Activated gamma-delta T cell treated with anti-CD3 and anti-CD28 coated beads, Interleukin-2, amount 50 U/mL, for 16 hours (primary cell): ENCODE measurements around the gene FOXA2.
"Not testable (repeated sequence)": the region's sequence is repeated elsewhere in the genome, so short reads cannot be mapped to it uniquely, and the experiment has no call there.

ENCODE experiments used
- DNase-seq: peaks from one replicate; pipeline ENCODE4 v3.0.0-alpha.2; 2020; ENCODE audit warnings: low read depth

Gene FOXA2

DNA sequence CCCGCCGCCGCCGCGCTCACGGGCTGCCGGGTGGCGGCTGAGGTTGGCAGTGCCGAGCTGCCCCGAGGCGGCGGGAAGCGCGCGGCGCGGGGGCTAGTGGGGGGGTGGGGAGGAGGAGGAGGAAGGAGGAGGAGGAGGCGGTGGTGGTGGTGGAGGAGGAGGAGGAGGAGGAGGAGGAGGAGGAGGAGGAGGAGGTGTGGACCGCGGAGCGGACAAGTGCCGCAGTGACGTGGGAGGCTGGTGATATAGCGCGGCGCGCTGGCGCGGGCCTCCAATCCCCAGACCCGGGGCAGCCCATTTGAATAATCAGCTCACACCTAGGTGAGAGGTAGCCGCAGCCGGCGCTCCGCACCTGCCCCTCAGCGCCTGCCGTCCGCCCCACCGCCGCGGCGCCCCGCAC is at the start of gene FOXA2:
FOXA2 (minus strand) TSS at position 51 of the 400 bp plus-strand sequence. CDS start 294 bp downstream, outside the sequence.
- no peak for DNase-seq

DNA sequence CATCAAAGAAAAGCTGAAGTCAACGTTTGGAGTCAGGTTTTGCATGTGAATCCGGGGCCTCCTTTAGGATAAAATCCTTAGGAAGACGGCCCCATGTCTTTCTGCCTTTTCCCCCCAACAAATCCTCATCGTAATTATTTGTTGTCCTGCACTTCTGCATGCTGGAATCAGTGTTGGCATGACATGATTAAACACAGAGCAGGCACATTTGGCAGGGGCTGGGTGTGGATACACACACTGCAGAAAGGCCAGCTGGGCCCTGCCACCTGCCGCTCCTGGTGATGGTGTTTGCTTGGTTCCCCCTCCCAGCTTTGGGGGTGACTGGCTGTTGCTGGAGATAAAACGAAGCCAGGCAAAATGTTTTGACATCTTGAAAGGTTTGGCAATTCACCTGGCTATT is 46.3 kb upstream of the FOXA2 start:
- DNase-seq, result no peak

DNA sequence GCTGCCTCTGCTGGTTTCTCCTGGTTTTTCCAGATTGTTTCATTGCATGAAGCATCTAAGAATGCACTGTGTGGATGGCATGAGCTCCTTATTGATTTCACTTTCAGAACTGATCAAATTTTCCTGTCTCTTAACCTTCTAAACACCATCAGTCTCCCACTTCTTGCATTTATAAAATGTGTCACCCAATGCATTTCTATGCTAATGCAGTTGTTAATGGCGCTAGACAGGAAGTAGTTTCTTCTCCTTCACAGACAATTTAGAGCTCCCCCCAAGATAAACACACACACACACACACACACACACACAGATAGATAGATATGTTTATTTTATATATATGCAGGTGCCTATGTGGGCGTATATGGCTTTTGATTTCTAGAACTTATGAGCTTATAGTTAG is 45.6 kb upstream of the FOXA2 start:
- no peak for DNase-seq

DNA sequence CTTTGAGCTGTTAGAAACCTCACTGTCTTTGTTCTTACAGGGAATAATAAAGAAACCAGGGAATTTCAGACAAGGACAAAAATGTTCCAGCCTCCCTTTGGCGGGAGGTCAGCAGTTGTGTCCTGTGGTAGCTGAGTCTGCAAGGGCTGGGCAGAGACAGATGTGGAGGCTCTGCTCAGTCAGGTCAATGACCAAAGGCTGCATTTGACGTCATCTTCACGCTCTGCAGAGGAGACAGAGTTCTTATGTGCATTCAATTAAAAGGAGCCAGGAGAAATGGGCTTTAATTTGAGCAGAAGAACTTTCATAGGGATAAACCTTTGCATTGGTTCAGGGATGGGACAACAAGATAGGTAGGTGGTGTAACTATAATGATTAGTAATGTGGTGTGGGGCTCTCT is 45.1 kb upstream of the FOXA2 start:
- DNase-seq, result no peak

DNA sequence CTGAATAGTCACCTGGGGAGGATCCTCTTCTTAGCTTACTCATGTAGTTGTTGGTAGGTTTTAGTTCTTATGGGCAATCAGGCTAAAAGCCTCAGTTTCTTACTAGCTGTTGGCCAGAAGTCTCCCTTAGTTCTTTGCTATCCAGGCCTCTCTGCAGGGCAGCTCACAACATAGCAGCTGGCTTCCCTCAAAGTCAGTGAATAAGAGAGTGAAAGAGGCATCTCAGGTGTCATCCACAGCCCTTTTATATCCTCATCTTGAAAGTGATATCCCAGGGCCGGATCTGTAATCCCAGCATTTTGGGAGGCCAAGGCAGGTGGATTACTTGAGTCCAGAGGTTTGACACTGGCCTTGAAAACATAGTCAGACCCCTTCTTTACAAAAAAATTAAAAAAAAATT is 42.1 kb upstream of the FOXA2 start:
- DNase-seq, result no peak

DNA sequence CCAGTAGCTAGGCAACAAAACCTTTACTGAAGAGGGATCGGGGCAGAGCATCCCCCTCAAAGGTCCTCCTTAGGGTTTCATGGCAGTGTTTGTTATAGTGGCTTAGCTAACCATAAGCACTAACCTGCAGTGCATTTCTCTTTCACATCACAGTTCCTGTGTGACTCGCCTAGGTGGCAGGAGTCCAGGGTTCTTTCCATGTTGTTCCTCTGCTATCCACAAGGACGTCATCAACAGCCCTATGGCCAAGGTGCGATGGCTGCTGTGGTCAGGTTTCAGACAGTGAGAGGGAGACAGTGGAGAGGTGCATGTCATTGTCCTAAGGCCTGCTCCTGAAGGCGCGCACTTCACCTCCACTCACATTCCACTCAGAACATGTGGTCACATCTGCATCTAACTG is 38.8 kb upstream of the FOXA2 start:
- DNase-seq, result no peak

DNA sequence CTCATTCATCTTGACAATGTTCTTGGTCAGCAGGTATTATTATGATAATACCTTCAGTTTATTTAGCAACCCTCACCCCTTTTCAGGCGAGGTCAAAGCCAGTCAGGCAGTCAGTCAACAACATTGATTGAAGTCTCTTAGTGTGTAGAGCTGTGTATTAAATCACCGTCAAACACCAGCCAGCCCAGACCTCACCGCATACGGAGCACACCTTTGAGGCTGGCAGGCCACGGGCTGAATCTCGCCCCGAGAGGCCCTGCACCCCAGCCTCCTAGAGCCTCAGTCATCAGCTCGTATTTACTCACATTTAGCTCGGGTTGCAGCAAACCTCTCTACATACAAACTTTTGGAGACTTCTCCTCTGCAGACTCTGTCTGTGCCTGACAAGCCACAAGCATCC is 36.0 kb upstream of the FOXA2 start:
- no peak for DNase-seq

DNA sequence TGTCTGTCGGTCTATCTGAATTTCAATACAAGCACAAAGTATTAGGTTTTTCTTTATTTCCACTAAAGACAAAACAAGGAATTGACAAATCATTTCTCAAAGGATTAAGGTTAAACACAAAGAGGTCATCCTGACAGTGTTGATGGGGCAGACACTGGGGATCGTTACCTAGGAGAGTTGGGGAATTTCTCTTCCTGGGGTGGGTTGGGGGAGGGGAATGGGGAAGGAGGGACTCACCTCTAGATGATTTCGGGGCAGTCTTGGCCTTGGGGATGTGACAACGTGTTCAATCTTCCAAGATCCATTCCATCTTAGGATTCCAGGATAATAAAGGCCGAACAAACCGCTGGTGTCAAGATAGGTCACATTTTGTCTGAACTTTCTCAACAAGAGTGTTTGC is 35.4 kb upstream of the FOXA2 start:
- no peak for DNase-seq

DNA sequence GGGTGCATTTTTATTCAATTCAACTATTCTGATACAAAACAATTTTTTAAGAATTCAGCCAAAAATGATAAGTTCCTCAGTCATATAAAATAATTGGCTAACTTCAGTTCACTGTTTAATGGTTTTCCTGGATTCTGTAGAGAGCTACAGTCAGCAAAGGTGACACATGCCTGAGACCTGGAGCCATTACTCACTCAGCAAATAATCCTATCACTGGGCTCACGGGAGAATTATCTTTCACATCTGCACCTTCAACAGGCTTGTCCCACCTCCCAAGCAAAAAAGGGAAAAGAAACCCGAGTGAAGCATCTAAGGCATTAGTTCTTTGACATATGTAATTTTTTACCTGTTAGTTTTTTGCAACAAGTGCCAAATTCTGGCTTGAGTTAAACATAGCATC is 34.9 kb upstream of the FOXA2 start:
- no peak for DNase-seq

DNA sequence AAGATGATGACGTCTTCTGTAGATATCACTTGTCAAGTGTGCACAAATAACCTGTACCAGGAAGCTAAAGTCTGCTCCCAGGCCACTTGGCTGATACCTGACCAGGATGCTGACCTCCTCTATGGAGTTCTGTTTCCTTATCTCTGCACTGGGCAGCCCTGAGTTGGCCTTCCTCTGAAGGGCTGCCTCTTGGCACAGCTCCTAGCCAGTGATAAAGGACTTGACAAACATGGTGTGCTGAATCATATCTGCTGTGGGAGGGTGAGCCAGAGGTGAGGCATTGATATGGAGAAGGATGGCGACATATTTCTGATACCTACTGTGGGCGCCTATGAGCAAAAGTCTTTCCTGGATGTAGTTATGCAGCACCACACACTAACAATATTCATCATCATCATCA is 32.8 kb upstream of the FOXA2 start:
- DNase-seq, result no peak

DNA sequence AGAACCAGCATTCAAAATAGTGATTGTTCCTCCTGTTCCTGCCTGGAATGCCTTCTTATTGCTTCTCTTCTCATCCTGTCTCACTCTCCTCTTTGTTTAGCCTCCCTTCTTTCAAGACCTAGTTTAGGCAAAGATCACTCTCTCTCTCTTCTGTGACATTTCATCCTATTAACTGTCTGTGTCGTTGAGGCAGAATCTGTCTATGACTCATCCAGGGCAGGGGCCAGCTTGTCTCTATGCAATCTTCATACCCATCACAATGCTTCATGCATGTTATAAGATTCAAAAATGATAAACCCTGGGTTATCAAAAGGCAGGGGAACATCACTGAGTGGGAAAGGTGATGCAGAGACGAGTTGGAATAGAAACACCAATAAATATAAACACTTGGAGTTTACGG is 32.2 kb upstream of the FOXA2 start:
- no peak for DNase-seq

DNA sequence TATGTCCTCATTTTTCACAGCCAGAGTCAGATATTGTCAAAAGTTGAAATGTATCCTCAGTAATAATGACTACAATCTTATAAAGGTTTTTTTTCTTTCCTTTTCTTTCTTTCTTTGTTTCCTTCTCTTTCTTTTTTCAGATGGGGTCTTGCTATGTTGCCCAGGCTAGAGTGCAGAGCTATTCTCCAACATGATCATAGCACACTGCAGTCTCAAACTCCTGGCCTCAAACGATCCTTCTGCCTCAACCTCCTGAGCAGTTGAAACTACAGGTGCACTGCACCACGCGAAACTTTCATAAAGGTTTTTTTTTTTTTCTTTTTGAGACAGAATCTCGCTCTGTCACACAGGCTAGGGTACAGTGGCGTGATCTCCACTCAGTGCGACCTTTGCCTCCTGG is 31.1 kb upstream of the FOXA2 start:
- DNase-seq, result no peak

DNA sequence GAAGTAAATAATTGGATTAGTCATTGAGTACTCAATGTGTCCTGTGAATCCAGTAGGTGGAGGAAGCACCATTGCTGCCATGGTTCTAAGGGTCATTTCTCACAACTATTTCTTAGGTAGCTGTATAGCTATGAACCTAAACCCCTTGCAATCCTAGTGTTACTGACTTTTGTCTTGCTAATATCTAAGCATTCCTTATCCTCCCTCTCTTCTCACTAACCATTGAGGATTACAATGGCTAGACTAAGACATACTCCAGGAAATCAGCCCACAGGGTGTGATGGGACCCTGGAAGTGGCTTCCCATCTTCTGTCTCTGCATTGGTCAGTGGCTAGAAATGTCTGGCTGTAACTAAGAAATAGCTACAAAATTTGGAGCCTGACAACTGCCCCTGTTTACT is 27.3 kb upstream of the FOXA2 start:
- DNase-seq, result no peak

DNA sequence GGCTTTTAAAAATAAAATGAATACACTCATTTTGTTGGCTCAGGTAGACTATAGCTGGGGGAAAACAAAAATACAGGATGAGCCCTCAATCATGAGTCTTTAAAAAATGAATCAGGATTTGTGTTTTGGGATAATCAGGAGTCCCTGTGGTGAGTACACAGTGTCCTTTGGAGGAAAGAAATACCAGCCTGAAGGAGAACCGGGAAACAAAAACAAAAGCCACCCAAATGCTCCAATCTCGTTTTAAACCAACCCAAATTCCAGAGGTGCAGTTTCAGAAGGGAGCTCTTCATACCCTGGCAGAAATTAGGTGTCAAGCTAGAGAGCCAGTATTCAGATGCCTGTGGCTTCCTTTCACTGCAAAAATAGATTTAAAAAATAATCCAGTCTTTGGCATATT is 23.3 kb upstream of the FOXA2 start:
- no peak for DNase-seq

DNA sequence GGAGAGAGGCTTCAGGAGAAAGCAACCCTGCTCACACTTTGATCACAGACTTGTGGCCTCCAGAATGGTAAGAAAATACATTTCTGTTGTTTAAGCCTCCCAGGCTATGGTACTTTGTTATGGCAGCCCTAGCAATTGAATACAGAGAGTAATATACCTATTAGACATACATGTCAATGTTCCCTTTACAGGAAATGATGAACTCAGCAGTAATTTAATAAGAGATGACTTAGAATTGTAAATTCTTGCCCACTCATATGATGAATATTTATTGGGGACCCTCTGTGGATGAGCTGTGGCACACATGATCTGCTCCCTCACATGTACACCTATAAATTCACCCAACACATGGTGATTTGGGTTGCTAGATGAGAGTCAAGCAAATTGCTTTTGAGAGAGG is 20.4 kb upstream of the FOXA2 start:
- DNase-seq, result no peak

DNA sequence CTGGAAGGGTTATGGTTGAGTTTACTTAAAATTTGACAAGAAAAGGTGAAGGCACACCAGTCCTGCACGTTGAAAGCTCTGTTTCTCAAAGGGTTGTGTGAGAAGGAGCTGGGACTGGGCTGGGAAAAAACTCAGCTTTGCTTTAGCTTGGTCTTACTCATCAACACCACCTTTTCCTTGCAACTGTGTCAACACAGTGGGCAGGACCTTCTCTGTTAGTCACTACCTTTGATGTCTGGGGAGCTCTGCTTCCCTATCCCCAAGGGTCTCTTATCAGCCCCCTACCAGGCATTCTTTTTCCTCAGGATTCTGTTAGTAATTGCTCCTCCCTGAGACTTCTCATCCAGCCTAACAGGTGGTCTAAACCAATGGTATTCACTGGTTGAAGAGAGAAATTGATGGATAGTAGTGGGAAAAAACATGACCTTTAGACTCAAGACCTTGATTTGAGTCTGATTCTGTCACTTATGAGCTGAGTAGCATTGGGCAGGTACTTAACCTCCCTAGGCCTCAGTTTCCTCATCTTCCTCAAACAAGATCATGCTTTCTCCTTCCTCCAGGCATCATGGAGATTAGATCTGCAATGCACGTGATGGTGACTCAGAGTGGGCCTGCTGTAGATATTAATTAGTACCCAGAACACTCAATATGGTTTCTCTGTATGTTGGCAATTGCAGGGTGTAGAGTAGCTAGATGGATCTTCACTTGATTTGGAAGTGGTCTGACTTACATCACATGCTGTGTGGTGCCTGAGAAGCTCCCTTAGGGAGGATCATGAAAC is 17.2 kb upstream of the FOXA2 start:
- no peak for DNase-seq

DNA sequence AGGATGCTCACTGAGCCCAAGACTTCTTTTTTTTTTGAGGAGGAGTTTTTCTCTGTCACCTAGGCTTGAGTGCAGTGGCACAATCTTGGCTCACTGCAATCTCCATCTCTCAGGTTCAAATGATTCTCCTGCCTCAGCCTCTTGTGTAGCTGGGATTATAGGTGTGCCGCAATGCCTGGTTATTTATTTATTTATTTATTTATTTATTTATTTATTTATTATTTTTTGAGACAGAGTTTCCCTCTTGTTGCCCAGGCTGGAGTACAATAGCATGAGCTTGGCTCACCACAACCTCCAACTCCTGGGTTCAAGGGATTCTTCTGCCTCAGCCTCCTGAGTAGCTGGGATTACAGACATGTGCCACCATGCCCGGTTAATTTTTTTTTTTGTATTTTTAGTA is 14.9 kb upstream of the FOXA2 start:
- DNase-seq, result not testable (repeated sequence)

DNA sequence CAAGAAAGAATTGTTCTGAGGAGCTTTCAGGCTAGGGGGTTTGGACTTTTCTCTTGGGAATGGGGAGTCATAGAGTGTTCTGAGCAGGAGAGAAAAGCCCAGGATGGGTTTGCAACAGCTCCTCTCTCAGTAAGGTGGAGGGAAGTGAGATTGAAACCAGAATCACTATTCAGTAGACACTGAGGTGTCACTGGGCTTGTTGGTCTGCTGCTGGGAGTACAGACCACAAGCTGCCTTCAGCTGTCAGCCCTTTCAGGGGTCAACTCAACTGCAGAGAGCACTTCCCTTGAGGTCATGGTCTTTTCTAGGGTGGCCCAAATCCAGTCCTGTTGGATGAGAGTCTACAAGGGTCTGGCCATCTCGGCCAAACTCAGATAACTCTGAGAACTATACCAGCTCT is 12.9 kb upstream of the FOXA2 start:
- no peak for DNase-seq

DNA sequence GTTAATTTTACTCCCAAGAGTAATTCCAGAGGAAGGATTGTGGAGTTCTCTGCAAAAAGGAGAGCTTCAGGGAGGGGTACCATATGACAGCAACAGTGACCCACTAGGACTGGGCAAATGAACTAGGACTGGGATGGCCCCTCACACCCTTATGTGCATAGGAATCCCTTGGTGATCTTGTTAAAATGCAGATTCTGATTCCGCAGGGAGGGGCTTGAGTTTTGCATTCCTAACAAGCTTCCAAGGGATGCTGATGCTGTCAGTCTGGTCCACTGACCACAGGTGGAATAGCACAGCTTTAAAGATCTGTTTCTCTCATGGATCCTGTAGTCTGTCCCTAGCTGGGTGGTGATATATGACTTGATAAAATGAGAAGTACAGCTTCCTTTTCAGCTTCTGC is 6.3 kb upstream of the FOXA2 start:
- DNase-seq, result no peak

DNA sequence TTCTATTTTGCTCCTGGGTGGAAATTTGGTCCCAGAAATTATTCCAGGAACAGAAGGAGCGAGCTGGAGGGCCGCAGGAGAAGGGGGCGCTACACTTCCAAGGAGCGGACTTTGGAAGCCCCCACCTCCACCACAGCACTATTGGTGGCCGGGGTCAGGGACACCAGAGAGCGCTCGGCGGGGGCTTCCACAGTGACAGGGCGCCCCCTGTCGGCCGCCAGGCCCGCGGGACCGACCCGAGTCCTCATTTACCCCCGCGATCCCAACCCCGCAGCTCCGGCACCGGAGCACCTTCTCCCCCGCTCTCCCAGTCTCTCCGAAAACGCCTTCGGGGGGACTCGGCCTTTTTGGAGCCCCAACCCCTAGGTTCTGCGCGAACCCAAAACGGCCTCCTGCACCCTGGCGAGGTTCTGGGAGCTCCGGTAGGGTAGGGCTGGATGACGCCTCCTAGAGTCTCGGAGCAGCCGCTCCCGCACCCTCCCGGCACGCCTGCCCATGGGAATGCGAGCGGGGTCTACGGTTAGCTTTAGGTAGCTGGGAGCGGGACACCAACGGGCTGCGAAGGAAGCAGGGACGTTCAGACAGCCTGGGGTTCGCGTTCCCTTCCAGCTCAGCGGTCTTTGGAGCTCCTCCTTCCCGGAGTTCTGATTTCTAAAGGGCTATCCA is 2.4 kb upstream of the FOXA2 start:
- no peak for DNase-seq

DNA sequence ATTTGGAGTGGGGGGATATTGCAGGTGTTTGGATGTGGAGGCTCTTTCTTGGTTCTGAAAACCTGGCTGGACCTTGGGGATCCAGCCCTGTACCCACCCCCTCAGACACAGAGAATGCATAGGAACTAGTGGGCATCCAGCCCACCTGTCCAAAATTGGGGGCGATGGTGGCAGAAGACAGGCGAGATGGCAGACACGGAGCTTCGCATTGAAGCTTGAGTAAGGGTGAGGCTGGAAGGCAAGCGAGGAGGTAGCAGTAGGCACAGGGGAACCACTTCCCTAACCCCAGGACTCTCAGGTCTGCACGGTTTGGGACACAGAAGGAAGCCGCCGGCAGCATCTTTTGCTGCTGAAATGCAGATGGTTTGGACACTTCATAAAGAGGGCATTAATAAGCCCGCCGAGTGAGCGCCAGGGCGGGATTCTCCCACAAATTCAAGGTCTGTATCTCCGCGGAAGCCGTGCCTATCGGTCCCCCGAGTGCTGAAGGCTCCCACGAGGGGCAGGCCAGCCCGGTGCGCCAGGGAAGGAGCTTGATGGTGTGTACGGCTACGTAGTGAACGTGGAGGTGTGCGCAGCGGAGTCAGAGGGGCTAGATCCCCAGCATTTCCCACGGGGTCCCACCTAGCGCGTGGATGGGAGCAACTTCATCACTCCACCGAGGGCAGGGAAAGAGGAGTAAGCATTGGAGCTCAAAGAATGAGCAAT is 1.6 kb upstream of the FOXA2 start:
- no peak for DNase-seq

DNA sequence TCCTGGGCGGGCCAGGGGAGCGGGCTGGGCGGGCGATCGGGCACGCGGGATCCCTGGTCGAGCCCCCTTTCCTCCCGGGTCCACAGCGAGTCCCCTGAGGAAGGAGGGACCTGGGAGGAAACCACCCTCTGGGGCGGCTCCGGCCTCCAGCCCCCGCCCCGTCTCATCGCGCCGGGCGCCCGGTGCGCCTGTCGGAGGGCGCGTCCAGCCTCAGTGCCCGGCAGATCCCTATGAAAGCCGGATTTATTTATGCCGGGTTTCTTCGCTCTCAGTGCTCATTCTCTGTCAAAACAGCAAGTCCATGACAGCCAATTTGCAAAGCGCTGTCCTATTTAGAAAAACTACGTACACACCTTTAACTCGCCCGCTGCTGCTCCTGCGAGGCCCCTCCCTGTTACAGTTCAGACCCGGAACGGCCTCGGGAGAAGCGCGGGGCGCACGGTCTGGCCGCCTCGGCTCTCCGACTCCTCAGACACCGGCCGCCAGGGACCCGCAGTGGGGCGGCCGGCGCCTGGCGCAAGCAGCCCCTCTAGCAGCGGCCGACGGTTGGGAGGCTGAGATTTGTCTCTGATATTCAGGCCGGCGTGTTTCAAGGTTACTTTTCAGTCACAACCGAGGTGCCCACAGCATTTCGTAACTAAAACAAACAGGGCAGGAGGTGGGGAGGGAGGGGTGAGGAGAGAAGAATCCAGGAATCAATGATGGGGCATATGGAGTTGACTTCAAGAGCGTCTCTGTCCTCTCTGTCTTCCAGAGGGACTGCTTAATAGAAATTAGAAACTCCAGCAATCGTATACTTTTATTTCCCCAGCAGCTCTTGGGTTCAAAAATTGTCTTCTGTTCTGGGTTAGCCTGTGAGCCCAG is 782 bp upstream of the FOXA2 start:
- no peak for DNase-seq
